ENCODE data around the gene CST8. TPM values are rescaled to one million over a fixed set of nuclear protein-coding genes. Genes with fewer than 3 reads are reported as not detected.

Gene CST8
- total RNA-seq, 1 donor from 2014 or later = not detected

- H3K27ac ChIP-seq (replicated peaks) = no peak overlapping the region
- no peaks in the 10 kb centered on the region for H3K36me3 ChIP-seq
- no peak overlapping the region for H3K4me3 ChIP-seq
- H3K27me3 ChIP-seq (ENCODE audit: low read depth) = peaks cover 78% of the 10 kb centered on the region
- TF ChIP-seq CTCF (IDR thresholded peaks at IDR 0.05; ENCODE audit: borderline replicate concordance) = no peak
- intact Hi-C loops (cut with micrococcal nuclease) = no loop called here
- DNase-seq = no peak
- no peaks in the 10 kb centered on the region for H3K4me1 ChIP-seq
- H3K9me3 ChIP-seq (replicated peaks) = no peaks in the 10 kb centered on the region
These were observed 11.0 kb downstream of the CST8 start for GRCh38 chr20:23501926-23502325.

GRCh38 chr20:23503649-23504048 is 12.7 kb downstream of the CST8 start:
- Histone ChIP-seq H3K4me1 (no peaks in the 10 kb centered on the region), H3K4me3 (no peak overlapping the region), H3K9me3 (replicated peaks) (no peaks in the 10 kb centered on the region), H3K36me3 (no peaks in the 10 kb centered on the region), H3K27ac (replicated peaks) (no peak overlapping the region), H3K27me3 (ENCODE audit: low read depth) (peaks cover 95% of the 10 kb centered on the region)
- DNase-seq = no peak
- TF ChIP-seq CTCF (IDR thresholded peaks at IDR 0.05; ENCODE audit: borderline replicate concordance) = no peak
- intact Hi-C loops (cut with micrococcal nuclease) = no loop called here

GRCh38 chr20:23507346-23507745 is 16.4 kb downstream of the CST8 start:
- H3K9me3 ChIP-seq (replicated peaks) = no peaks in the 10 kb centered on the region
- H3K36me3 ChIP-seq = no peaks in the 10 kb centered on the region
- TF ChIP-seq CTCF (IDR thresholded peaks at IDR 0.05; ENCODE audit: borderline replicate concordance) = no peak
- DNase-seq = no peak
- no peaks in the 10 kb centered on the region for H3K4me1 ChIP-seq
- H3K27ac ChIP-seq (replicated peaks) = no peak overlapping the region
- H3K27me3 ChIP-seq (ENCODE audit: low read depth) = peaks cover 75% of the 10 kb centered on the region
- H3K4me3 ChIP-seq = no peak overlapping the region
- intact Hi-C loops (cut with micrococcal nuclease) = no loop called here

GRCh38 chr20:23508449-23509229 is 17.7 kb downstream of the CST8 start:
- no peak for DNase-seq
- intact Hi-C loops (cut with micrococcal nuclease) = no loop called here
- TF ChIP-seq CTCF (IDR thresholded peaks at IDR 0.05; ENCODE audit: borderline replicate concordance) = no peak

GRCh38 chr20:23509247-23509913 is 18.5 kb downstream of the CST8 start:
- no peak overlapping the region for H3K27ac ChIP-seq (replicated peaks)
- peaks cover 55% of the 10 kb centered on the region for H3K27me3 ChIP-seq (ENCODE audit: low read depth)
- intact Hi-C loops (cut with micrococcal nuclease) = no loop called here
- no peaks in the 10 kb centered on the region for H3K4me1 ChIP-seq
- no peak for DNase-seq
- no peak for TF ChIP-seq CTCF (IDR thresholded peaks at IDR 0.05; ENCODE audit: borderline replicate concordance)
- no peaks in the 10 kb centered on the region for H3K9me3 ChIP-seq (replicated peaks)
- no peak overlapping the region for H3K4me3 ChIP-seq
- H3K36me3 ChIP-seq = no peaks in the 10 kb centered on the region

More at GRCh38 chr20:23508449-23509229, 17.7 kb downstream of the CST8 start:
- no peak overlapping the region for H3K27ac ChIP-seq (replicated peaks)
- H3K27me3 ChIP-seq (ENCODE audit: low read depth) = peaks cover 62% of the 10 kb centered on the region
- no peaks in the 10 kb centered on the region for H3K36me3 ChIP-seq
- H3K4me1 ChIP-seq = no peaks in the 10 kb centered on the region
- no peaks in the 10 kb centered on the region for H3K9me3 ChIP-seq (replicated peaks)
- no peak overlapping the region for H3K4me3 ChIP-seq
